OCI-LY7 (cell line): ENCODE measurements around the gene SYK.

Experiments
- EZH2phosphoT487 ChIP-seq: fragments of 200-600 bp; sonication (generic); IDR thresholded peaks from 2 replicates; pipeline ENCODE4 v1.6.1; 2018; ENCODE audit warnings: low read depth, borderline replicate concordance, mild to moderate bottlenecking, mixed run types, antibody characterized with exemption, low read length, moderate library complexity, mixed read lengths
- TF ChIP-seq, protein P1 (sequence below): fragments of 200-600 bp; sonication (generic); conservative IDR thresholded peaks from 2 replicates; pipeline ENCODE4 v1.5.1; 2014; ENCODE audit warnings: mild to moderate bottlenecking, antibody characterized with exemption, low read length, moderate library complexity, mixed read lengths

- TF ChIP-seq, protein P1, sequence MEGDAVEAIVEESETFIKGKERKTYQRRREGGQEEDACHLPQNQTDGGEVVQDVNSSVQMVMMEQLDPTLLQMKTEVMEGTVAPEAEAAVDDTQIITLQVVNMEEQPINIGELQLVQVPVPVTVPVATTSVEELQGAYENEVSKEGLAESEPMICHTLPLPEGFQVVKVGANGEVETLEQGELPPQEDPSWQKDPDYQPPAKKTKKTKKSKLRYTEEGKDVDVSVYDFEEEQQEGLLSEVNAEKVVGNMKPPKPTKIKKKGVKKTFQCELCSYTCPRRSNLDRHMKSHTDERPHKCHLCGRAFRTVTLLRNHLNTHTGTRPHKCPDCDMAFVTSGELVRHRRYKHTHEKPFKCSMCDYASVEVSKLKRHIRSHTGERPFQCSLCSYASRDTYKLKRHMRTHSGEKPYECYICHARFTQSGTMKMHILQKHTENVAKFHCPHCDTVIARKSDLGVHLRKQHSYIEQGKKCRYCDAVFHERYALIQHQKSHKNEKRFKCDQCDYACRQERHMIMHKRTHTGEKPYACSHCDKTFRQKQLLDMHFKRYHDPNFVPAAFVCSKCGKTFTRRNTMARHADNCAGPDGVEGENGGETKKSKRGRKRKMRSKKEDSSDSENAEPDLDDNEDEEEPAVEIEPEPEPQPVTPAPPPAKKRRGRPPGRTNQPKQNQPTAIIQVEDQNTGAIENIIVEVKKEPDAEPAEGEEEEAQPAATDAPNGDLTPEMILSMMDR = no peak
- no peak for TF ChIP-seq EZH2phosphoT487
Measured at GRCh38 chr9:90826326-90827020, 24.9 kb downstream of the SYK start.
